T-helper 2 cell (primary cell): ENCODE measurements around the gene PDK2.

Experiments
- DNase-seq, 5 experiments: peaks; one replicate each; pipeline versions ENCODE4 v3.0.0 to v3.0.0-alpha.2; 2012 to 2022

Gene PDK2

DNA sequence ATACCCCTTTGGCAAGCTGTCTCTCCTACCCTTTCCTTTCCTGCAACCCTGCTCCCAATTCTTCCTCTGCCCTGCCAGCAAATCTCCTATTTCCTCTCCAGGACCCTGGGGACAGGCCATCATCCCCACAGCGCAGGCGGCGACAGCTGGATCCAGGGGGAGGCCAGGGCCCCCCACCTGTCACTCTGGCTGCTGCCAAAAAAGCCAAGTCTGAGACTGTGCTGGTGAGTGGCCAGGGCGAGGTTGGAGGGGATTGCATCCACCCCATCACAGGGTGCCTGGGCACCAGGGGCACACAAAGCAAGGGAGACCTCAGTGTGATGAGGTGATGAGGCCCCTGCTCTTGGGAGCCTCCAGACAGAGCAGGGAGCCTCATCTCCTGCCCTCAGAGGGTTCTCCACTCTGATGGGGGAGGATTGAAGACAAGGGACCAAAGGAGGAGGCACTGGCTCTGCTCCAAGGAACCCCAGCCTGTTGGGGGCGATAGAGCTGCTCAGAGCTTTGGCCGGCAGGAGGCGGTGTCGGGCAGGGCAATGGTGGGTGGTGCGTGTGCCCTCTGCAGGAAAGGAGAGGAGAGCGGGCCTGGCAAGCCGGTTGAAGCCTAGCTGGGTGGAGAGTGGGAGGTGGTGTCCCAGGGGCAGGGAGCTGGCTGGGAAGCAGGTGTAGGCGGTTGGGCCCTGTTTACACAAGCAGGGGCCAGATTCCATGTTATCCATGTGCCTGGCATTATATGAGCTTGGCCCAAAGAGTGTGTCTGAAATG, 15.6 kb upstream of the PDK2 start:
- peak in 1 of 5 experiments; percentile 38 for DNase-seq

DNA sequence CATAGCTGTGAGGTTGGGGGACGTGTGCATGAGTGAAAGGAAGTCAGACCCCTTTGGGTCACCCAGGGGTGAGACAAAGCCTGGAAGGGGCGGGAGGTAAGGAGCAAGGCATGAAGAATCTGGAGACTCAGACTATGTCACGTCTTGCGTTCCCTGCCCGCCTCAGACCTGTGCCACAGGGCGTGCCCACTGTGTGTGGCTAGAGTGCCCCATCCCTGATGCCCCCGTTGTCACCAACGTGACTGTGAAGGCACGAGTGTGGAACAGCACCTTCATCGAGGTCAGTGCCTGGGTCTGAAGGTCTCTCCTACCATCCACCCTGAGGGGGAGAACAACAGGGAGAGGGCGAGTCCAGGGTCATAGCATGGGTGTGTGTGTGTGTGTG, 15.1 kb upstream of the PDK2 start:
- no peak for DNase-seq

DNA sequence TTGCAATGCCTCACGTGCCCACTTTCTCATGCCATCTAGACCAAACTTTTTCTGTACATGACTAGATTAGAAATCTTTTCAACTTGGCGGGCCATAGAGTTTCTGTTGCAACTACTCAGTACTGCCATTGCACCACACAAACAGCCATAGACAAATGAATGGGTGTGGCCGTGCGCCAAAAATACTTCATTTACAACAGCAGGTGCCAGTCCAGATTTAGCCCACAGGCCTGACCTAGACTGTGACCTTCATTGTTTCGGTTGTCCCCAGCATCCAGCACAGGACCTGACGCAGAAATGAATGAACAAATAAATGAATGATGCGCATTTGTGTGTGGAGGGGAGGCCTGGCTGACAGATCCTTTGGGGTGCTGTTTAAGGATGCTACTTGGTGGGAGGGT, 14.3 kb upstream of the PDK2 start:
- no peak for DNase-seq

DNA sequence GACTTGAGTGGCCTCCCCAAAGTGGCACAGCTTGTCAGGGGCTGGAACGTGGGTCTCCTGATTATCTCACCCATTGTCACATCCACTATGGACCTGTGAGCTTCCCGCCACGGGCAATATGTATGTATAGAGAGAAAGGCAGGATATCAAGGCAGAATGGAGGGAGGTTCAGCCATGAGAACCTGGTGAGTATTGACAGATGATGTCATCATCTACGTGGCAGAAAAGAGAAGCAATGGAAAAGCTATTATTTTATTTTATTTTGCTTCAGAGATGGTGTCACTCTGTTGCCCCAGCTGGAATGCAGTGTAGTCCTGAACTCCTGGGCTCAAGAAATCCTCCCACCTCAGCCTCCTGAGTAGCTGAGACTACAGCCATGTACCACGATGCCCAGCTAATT, 13.4 kb upstream of the PDK2 start:
- no peak for DNase-seq

DNA sequence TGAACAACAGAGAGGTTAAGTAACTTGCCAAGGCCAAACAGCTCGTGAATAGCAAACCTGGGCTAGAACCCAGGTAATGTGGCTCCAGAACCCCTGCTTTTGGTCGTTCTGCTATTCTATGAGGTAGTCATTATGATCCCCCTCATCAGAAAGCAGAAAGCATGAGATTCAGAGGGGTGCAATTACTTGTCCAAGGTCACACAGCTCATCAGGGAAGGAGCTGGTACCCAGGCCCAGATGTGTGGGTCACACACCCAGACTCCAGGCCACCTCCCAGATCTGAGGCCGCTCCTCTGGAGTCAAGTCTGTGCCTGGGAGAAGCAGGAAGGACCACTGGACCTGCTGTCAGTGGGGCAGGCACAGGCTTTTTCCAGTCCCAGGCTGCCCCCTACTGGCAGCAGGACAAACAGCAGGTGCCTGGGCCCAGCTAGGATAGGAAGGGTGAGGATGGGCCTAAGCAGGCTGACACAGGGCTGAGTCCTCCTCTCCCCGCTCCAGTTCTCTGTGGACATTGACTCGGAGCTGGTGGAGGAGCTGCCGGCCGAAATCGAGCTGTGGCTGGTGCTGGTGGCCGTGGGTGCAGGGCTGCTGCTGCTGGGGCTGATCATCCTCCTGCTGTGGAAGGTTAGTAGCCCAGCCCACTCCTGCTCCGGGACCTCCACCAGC, 7.8 kb upstream of the PDK2 start:
- DNase-seq = peak; percentile 54 to 68 (median 59)

DNA sequence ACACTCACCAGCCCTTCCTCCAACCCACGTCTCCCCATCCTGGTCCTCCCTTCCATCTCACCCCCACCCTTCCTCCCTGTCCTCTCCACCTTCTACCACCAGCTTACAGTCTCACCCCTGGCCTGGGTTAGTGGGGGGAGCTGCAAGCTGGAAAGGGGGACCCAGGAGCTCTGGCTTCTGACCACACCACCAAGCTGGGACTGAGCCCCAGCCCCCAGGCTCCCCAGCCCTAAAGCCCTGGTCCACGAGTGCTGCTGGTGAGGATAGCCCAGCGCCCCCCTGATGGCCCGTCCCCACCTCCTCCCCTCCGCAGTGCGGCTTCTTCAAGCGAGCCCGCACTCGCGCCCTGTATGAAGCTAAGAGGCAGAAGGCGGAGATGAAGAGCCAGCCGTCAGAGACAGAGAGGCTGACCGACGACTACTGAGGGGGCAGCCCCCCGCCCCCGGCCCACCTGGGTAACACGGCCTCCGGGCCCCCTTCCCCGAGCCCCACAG, 7.2 kb upstream of the PDK2 start:
- no peak for DNase-seq

DNA sequence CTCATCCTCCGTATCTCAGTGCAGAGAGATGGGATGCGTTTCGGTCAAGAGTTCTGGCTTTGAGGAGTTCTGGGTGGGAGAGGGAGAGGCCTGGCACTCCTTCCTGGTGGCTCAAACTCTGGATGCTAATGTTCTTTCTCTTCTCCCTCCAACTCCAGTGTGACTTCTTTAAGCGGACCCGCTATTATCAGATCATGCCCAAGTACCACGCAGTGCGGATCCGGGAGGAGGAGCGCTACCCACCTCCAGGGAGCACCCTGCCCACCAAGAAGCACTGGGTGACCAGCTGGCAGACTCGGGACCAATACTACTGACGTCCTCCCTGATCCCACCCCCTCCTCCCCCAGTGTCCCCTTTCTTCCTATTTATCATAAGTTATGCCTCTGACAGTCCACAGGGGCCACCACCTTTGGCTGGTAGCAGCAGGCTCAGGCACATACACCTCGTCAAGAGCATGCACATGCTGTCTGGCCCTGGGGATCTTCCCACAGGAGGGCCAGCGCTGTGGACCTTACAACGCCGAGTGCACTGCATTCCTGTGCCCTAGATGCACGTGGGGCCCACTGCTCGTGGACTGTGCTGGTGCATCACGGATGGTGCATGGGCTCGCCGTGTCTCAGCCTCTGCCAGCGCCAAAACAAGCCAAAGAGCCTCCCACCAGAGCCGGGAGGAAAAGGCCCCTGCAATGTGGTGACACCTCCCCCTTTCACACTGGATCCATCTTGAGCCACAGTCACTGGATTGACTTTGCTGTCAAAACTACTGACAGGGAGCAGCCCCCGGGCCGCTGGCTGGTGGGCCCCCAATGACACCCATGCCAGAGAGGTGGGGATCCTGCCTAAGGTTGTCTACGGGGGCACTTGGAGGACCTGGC, 6.0 kb upstream of the PDK2 start:
- no peak for DNase-seq

DNA sequence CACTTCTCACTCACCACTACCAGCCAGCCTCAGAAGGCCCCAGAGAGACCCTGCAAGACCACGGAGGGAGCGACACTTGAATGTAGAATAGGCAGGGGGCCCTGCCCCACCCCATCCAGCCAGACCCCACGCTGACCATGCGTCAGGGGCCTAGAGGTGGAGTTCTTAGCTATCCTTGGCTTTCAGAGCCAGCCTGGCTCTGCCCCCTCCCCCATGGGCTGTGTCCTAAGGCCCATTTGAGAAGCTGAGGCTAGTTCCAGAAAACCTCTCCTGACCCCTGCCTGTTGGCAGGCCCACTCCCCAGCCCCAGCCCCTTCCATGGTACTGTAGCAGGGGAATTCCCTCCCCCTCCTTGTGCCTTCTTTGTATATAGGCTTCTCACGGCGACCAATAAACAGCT, 5.1 kb upstream of the PDK2 start:
- DNase-seq = no peak

DNA sequence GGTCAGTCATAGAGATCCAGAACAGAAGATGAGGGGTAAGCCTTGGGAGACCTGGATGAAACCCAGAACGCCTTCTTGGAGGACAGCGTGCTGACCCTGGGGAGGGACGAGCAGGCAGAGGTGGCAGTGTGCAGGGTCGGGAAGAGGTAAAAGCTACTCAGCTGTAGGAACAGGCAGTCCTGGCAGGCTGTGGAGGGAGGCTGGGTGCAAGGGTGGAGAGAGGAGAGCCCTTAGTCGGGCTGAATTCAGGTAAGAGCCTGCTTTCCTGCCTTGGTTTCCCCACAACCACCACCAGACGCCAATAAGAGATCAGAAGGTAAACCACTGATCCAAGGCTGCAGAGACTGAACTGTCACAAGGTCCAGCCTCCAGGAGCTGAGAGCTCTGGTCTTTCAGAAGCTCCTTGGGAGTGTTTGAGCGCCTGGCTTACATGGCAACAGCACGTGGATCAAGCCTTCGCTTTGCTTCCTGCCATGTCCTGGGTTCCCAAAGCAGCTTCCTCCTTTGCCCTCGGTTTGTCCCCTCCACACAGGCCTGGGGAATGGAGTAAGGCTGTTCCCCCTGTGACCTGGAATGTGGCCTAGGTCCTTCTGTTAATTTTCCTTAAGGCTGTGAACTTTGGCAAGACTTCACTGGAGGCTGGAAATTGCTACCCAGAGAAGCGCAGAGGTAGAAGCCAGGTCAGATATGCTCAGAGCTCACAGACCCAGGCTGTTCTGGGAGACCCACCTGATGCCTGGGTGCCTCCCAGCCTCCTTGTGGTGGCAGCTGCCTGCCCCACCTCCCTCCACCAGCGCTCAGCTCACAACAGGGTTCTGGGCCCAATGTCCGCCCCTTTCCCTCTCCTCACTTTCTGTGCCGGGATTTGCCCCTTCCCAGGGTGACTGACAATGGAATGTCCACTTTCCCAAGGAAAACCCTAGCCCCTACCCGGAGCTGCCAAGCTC, 3.9 kb upstream of the PDK2 start:
- DNase-seq = no peak

DNA sequence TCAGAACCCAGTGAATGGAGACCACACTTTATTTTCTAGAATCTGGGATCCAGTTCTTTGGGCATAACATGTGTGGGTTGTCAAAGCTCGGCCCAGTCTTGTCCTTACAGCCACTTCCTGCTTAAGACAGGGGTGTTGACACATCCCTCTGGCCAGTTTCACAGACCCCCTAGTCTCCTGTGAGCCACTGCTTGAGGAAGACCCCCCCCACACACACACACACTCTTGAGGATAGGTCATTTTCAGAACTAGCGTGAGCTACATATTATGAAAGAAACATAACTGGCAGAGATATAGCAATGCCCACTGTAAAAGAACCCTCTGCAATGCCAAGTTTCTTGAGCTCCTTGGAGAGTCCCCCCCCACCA, 3.2 kb upstream of the PDK2 start:
- DNase-seq = no peak

DNA sequence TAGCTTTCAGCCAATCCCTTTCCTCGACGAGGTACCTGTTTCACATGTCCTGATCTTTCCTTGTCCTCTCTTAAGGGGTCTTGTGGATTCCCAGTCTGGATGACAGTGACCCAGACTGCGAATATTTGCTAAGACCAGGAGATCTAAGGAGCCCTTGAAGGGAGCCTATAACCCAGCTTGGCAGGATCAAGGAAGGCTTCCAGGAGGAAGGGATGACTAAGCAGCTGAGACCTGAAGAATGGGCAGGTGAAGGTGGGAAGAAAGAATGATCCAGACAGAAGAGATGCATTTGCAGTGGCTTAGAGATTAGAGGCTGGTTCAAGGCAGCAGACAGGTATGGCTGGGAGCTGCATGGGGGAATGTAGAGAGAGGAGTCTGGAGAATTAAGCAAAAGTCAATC, 1.9 kb upstream of the PDK2 start:
- DNase-seq = no peak

DNA sequence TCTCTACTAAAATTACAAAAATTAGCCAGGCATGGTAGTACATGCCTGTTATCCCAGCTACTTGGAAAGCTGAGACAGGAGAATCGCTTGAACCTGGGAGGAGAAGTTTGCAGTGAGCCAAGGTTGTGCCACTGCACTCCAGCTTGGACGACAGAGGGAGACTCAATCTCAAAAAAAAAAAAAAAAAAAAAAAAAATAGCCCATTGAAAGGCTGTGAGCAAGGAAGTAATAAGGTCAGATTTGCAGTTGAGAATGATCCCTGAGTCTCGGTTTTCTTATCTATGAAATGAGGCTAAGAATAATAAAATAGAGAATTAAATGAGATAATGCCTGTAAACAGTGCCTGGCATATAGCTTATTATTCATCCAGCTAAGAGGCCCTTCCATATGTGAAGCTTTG, 1.3 kb upstream of the PDK2 start:
- no peak for DNase-seq

DNA sequence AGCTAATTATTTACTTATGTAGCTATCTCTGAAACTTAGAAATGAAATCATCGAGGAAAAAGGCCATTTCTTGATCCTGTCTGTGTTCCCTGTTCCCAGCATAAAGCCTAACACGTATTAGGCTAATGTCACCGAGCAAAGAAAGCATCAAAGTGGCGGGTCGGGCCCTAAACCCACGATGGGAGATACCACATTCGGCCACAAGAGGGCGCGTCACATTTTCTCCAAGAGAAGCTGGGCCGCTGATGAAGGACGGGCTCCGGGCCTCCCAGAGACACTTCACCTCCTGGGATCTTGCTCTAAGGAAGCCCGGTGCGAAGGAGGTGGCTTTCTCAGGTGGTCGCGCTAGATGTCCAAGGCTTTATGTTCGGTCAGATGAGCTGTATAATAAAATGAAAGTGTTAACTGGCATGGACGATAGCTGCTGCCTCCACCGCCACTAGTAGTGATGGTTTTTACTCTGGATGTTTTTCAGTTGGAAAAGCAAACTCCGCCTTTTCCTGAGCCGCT, 853 bp upstream of the PDK2 start:
- peak; percentile 68 to 92 (median 83) for DNase-seq

DNA sequence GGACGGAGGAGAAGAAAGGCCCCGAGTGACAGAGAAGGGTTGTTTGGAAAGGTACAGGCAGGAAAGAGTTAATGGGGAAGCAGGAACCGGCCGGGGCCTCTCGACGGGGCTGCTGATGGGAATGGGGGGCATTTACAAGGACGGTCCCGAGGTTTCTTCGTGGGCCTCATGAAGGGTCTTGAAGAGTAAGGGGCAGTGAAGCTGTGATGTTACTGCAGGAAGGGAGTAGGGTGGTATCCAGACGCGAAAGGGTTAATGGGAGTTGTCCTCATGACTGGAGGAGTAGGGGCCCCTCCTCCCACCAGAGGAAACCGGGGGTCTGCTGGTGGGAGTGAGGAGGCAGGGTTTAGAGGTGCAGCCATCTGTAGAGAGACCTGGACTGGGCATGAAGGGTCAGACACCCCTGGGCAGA, 481 bp downstream of the PDK2 start:
- no peak for DNase-seq

DNA sequence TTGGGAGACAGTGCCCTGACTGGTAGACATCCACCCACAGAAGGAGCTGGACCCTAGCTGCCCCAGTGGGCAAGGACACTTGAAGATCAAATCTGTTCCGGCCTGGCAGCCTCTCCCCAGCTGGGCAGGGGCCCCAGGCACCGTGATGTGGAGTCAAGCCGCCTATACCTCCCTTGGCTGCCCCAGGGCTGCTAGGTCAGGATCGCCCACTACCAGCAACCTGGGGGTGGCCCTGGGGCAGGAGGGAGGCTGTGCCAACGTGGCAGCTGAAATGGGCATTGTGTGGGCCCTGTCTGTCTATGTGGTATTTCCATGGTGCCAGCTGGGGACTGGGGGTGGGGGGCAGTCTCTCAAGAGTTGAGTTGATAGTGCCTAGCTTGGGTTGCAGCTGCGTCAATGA, 941 bp downstream of the PDK2 start:
- no peak for DNase-seq

DNA sequence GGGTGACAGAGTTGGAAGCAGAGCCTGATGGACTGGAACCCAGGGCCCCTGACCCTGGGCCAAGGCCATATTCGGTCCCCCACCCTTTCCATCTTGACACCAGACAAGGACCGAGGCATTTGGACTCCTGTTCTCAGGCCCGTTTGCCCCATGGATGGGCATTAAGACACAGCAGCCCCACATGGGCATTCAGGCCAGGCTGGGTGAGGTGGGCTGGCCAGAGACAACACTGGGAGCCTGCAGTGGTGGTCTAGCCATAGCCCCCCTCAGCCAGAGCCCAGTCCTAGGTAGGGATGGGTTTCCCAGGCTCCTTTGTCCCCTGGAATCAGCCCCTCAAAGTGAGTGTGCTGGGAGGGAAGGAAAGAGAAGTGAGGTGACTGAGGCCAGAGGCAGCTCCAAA, 1.6 kb downstream of the PDK2 start:
- DNase-seq = no peak

DNA sequence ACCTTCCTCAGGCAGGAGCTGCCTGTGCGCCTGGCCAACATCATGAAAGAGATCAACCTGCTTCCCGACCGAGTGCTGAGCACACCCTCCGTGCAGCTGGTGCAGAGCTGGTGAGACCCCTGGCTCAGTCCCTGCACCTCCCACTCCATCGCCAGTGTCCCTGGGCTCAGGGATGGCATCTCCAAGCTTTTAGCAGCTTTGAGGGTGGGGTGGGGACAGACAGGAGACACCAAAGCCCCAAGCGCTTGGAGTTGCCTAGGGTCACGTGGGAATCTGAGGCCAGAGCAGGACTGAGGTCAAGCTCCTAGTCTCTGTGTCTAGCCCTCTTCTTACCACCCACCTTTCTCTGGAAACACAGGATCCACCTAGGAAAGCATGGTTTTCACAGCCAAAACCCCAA, 2.3 kb downstream of the PDK2 start:
- no peak for DNase-seq

DNA sequence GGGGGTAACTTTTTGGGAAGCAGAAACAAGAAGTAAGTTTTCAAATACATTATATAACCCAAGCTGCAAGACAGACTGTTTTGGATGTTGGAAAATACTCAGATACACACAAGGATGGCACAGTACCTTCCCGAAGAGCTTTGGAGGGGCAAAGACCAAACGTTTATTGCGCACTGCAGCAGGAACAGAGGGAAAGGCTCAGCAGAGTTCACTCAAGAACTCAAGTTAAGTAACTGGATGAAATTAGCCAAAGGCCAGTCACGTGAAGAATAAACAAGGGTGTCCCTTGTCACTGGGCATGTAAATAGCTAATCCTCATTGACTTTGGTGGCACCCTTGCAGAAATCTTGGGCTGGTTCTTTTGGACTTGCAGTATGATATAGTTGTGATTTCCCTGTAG, 2.8 kb downstream of the PDK2 start:
- no peak for DNase-seq

DNA sequence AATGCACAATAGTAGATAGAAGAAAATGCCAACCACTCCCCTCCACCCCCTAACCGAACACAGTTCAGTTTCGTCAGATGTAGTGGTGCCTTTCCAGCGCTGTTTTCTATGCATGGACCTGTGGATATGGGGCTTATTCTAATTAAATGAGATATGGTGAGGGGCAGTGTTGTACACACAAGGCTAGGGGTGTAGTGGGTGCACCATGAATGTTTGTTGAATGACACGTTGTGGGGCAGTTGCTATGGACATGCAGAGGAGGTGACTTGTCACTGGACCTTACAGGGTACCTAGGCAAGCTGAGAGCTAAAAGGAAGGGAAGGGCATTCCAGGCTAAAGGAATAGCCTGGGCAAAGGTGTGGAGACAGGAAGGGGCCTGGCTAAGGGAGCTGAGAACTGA, 3.4 kb downstream of the PDK2 start:
- no peak for DNase-seq

DNA sequence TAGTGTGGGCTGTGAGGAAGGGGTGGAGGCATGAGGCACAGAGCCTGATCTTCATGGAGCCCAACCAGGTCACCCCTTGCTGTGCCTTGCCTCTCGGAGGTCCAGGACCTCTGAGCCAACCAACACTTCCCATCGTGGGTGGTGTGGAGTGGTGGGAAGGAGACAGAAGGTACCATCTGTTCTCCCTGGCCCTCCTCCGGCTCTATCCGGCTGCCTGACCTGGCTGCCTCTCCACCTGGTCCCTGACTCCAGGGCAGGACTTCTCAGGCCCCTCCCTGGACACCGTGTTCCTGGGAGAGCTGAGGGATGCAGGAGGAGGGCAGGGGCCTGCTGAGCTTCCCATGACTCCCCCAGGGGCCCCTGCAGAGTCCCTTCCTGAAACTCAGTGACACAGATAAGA, 3.9 kb downstream of the PDK2 start:
- DNase-seq = no peak

DNA sequence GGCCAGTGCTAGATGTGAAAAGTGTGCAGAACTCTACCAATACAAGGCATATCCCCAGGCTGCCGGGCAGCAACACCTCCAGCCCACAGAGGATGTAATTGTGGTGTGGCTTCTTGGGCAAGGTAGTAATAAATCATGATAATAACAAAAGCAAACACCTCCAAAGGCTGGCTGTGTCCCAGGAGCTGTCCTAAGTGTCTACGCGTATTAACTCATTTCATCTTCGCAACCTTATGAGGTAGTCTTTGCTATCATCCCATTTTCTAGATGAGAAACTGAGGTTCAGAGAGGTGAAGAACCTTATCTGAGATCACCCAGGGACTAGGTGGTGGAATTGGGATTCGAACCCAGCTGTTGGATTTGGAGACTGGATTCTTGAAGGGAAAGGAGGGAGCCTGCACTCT, 5.3 kb downstream of the PDK2 start:
- DNase-seq = no peak

DNA sequence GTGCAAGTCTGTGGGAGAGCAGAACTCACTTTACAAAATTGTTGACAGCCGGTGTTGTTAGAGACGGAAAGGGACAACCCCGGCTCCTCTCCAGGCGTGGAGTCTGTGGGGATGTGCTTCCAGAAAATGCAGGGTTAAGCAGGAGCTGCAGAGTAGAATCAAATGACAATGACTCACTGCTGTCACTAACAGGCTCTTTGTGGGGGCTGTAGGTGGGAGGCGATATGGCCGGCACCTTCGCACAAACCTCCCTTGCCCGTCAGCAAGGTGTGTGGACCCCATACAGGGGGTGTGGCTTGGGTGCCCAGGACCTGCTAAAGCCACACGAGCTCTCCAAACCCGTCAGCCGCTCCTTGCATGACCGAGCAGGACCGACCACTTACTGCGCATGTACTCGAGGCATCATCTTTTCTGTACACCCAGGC, 5.8 kb downstream of the PDK2 start:
- no peak for DNase-seq
